Measurements from ENCODE around the gene RUSC2.

The RUSC2 gene, protein sequence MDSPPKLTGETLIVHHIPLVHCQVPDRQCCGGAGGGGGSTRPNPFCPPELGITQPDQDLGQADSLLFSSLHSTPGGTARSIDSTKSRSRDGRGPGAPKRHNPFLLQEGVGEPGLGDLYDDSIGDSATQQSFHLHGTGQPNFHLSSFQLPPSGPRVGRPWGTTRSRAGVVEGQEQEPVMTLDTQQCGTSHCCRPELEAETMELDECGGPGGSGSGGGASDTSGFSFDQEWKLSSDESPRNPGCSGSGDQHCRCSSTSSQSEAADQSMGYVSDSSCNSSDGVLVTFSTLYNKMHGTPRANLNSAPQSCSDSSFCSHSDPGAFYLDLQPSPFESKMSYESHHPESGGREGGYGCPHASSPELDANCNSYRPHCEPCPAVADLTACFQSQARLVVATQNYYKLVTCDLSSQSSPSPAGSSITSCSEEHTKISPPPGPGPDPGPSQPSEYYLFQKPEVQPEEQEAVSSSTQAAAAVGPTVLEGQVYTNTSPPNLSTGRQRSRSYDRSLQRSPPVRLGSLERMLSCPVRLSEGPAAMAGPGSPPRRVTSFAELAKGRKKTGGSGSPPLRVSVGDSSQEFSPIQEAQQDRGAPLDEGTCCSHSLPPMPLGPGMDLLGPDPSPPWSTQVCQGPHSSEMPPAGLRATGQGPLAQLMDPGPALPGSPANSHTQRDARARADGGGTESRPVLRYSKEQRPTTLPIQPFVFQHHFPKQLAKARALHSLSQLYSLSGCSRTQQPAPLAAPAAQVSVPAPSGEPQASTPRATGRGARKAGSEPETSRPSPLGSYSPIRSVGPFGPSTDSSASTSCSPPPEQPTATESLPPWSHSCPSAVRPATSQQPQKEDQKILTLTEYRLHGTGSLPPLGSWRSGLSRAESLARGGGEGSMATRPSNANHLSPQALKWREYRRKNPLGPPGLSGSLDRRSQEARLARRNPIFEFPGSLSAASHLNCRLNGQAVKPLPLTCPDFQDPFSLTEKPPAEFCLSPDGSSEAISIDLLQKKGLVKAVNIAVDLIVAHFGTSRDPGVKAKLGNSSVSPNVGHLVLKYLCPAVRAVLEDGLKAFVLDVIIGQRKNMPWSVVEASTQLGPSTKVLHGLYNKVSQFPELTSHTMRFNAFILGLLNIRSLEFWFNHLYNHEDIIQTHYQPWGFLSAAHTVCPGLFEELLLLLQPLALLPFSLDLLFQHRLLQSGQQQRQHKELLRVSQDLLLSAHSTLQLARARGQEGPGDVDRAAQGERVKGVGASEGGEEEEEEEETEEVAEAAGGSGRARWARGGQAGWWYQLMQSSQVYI (N-terminal part only)

GRCh38 chr9:35489313-35490154, at the start of gene RUSC2:
TSS of gene RUSC2 (plus strand) at chr9:35490111. CDS start at chr9:35546522, 56,411 bp downstream.
- peak; percentile 90 for DNase-seq

DNA sequence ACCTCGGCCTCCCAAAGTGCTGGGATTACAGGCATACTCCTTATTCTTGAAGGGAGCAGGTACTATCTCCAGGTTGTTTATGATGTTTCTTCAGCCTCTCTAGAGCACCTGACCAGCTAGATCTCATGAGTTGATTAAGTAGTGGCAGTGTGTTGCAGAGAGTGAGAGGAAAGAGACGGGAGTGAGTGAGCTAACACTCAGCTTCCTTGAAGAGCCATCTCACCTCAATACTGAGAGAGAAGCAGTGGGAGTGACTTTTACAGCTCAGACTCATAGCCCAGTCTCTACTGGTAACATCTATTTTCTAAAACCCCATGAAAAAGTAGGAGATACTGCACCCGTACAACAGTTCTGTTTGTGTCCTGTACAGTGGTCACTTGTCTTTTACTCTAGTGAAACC, 43.9 kb upstream of the RUSC2 start:
- no peak for DNase-seq

DNA sequence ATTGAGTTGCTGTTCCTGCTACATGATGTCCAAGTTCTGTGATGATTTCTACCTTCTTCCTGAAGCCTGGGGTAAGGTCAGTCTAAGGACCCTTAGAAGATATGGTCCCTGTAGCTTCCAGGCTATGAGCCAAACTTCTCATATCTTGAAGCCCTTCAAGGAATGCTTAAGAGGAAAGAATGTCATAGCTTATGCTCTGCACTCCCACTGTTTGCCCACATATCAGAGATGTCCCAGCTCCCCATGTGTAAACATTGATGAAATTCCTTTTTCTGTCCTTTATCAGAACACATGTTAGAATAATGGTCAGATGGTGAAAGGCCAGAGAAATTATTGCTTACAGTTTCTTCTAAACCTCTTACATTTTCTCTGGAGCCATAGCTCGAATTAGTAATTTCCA, 41.4 kb upstream of the RUSC2 start:
- DNase-seq = no peak

DNA sequence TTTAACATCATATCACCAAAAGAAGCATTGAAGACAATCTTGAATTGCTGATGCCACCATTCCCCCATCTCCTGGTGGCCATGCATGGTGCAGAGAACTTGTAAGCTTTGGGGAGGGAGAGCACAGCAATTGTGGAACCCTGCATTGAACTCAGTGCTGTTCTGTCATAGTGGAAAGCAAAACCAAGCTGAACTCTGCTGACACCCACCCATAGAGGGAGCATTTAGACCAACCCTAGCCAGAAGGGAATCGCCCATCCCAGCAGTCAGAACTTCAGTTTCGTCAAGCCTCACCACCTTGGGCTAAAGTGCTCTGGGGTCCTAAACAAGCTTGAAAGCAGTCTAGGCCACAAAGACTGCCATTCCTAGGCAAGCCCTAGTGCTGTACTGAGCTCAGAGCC, 37.4 kb upstream of the RUSC2 start:
- no peak for DNase-seq

- peak; percentile 18 for DNase-seq
Observed at GRCh38 chr9:35453786-35454185, 36.1 kb upstream of the RUSC2 start.

DNA sequence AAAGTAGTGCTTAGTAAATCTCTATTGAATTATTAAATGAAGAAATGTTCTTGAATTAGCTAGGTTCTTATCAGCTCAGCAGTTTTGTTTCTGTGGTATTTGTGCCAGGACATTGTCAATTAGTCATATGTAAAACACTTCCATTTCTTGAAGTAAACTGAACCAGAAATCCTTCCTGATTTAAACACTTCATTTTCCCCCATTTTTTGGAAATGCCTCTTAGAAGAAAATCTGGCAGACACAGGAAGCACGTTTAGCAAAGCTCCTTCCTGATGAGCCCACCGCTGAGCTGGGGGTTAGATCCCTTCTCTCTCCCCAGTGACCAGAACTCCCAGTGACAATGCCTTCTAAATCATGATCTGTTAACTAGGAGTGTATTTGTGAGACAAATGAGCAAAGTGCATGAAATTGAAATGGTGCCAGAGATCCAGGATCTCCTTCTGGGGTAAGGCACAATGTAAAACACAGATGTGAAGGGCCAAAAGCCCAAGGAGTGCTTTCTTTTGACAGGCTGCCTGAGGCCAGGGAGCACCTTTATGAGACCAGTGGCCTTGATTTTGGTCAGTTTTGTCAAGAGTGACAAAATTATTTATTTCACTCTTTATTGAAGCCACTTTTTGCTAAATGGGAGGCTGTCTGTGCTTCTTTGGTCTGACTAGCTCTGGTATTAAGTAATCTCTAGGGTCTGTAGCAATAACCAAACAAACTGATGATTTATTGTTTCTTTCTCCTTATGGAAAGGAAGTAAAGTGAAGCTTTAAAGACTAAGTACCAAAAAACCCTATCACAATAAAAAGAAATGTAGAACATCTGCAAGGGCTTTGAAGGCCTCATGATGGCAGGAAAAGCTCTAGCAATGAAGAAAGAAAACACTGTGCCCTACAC, 25.5 kb upstream of the RUSC2 start:
- DNase-seq = no peak

DNA sequence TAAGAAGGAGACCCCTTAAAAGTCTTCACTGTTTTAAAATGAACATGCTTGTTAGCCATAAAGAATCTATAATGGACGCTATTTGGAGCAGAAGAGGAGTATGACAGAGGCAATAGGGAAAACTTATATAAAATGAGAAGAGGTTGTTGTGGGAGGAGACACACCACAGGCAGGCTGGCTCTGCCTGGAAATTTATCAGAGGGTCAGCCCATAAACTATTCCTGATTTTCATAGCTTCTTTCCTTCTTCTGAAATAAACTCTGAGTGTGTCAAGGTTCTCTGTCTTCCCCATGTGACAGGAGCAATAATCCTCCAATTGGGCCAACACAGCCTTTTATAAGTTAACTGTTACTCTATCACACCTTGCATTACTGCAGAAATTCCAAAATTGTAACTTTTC, 19.6 kb upstream of the RUSC2 start:
- DNase-seq = no peak

DNA sequence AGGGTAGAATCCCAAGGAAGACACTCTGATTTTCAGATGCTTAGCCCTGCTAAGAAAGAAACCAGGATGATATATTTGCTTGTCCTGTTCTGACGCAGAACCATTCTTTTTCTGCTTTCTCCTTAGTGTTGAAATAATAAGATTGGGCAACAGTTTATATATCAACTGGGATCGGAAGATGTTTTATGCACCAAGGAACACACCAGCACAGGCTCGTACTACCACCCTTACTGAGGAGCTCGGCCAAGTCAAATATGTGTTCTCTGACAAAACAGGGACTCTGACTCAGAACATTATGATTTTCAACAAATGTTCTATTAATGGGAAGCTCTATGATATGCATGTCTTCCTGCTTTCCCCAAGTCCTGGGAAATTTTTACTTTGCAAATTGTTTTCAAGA, 19.0 kb upstream of the RUSC2 start:
- no peak for DNase-seq

GRCh38 chr9:35476596-35476995, 13.3 kb upstream of the RUSC2 start:
- DNase-seq = no peak

- peak; percentile 69 for DNase-seq
Observed at GRCh38 chr9:35477211-35477855, 12.6 kb upstream of the RUSC2 start.

- DNase-seq = no peak
Observed at GRCh38 chr9:35478871-35479270, 11.0 kb upstream of the RUSC2 start.

- peak; percentile 40 for DNase-seq
Observed at GRCh38 chr9:35481347-35481975, 8.4 kb upstream of the RUSC2 start.

- no peak for DNase-seq
Observed at GRCh38 chr9:35482071-35482470, 7.8 kb upstream of the RUSC2 start.

GRCh38 chr9:35484406-35484805, 5.5 kb upstream of the RUSC2 start:
- DNase-seq = no peak

DNA sequence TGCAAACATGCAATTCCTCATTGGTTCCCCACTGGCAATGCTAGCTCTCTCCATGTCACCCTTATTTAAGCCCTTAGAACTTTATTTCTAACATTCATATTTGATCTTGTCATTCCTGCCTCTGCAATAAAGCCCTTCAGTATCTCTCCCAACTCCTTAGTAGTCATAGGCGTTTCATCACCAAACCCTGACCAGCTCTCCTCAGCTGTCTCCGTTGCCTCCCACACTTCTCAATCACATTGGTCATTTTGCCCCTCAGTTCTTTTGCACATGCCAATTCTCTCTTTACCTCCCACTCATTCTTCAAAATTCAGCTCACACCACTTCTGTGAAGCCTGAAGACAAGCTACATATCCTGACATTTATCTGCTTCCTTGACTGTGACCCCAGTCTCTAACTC, 2.8 kb upstream of the RUSC2 start:
- DNase-seq = no peak

GRCh38 chr9:35488021-35488420, 1.9 kb upstream of the RUSC2 start:
- DNase-seq = no peak

- DNase-seq = no peak
Observed at GRCh38 chr9:35488566-35489312, 1.2 kb upstream of the RUSC2 start.

GRCh38 chr9:35490155-35490909, 421 bp downstream of the RUSC2 start:
- DNase-seq = no peak

Data from COR-L47 (cell line).